Aorta (tissue), 5 donors: ENCODE results near the gene TRERF1. TPM values are rescaled to one million over a fixed set of nuclear protein-coding genes. Genes with fewer than 3 reads are reported as not detected.

Experiments used
- ATAC-seq: fragments of 200-7000 bp; cut with Tn5 transposase; one replicate; pipeline ENCODE4 v1.9.1; 2022; ENCODE audit warnings: moderate library complexity; ENCODE audit not compliant: low FRiP score
- DNase-seq, 2 donors: peaks; one replicate each; pipeline ENCODE4 v3.0.0-alpha.2; 2020
- H3K27ac ChIP-seq, 2 donors: one replicate each; pipeline ENCODE4 v1.5.1; 2013; ENCODE audit warnings: low read length in 2 of 2, mild to moderate bottlenecking in 2 of 2, moderate library complexity in 2 of 2, control low read depth in 1 of 2, inconsistent platforms in 1 of 2, low read depth in 1 of 2
- H3K27me3 ChIP-seq, 2 donors: one replicate each; pipeline ENCODE4 v1.6.1; 2013; ENCODE audit warnings: control low read depth in 1 of 2, low read length in 1 of 2, mild to moderate bottlenecking in 1 of 2, moderate library complexity in 1 of 2; ENCODE audit not compliant: insufficient read depth in 2 of 2, control insufficient read depth in 1 of 2
- H3K36me3 ChIP-seq, 2 donors: one replicate each; pipeline ENCODE4 v1.6.1; 2013; ENCODE audit warnings: control low read depth in 1 of 2, low read length in 1 of 2, mild to moderate bottlenecking in 1 of 2; ENCODE audit not compliant: insufficient read depth in 2 of 2, control insufficient read depth in 1 of 2
- H3K4me1 ChIP-seq, 2 donors: one replicate each; pipeline ENCODE4 v1.6.1; 2013; ENCODE audit warnings: low read length in 2 of 2, control low read depth in 1 of 2, mild to moderate bottlenecking in 1 of 2, moderate library complexity in 1 of 2; ENCODE audit not compliant: insufficient read depth in 2 of 2, control insufficient read depth in 1 of 2
- H3K4me3 ChIP-seq, 2 donors: one replicate each; pipeline ENCODE4 v1.5.1; 2013; ENCODE audit warnings: low read length in 2 of 2, control low read depth in 1 of 2, mild to moderate bottlenecking in 1 of 2
- H3K9me3 ChIP-seq: one replicate; pipeline ENCODE4 v1.6.1; 2013; ENCODE audit warnings: mild to moderate bottlenecking, low read length; ENCODE audit not compliant: control insufficient read depth
- WGBS, 2 donors: extraction: QIAGEN DNeasy Blood & Tissue Kit; methylation state at CpG; one replicate each; pipeline ENCODE4 v1.1.7; 2013; 5-methylcytosine and 5-hydroxymethylcytosine counted together
- intact Hi-C, 2 donors: fragments of 100-400 bp; cut with DNase I; formaldehyde crosslinking; loops; one replicate each; pipeline versions ENCODE4 v1.14.2 to v1.15.0; 2022
- polyA plus RNA-seq, 2 donors: library from polyadenylated mRNA; stranded (reverse); fragments of 200-250 nt; gene quantifications; one replicate each; pipeline ENCODE4 v1.2.3, GENCODE V29; 2013
- total RNA-seq, 2 donors: library from RNA; stranded (reverse); fragmentation: NEBNext Ultra II Directional; extraction: Animal tissue kit (Norgen Biotek cat#: 25700); gene quantifications; one replicate each; pipeline ENCODE4 v1.2.1, GENCODE V29; 2021
- donor health status: healthy with polysubstance abuse.
- donor health status: Bipolar disorder and iron deficiency.
- donor health status: DM: no; HTN: no; CAD: no.
- donor health status: DM: no; HTN: no; CAD: no.
- donor health status: DM: yes; HTN: yes; CAD: no.

TRERF1 gene
- total and polyA plus RNA-seq, 4 donors, result 0.50 to 9.5 (median 2.2) TPM

GRCh38 chr6:42292004-42292740, 159.6 kb downstream of the TRERF1 start:
- DNase-seq, result no peak
- 90 to 92% methylated on average over 9 of the region's 9 CpGs for WGBS, 2 donors
- intact Hi-C loops, result no loop called here
- H3K27me3 ChIP-seq, result no peaks in the 10 kb centered on the region
- no peak overlapping the region for H3K4me3 ChIP-seq
- no peak overlapping the region for H3K27ac ChIP-seq
- H3K36me3 ChIP-seq, result no peaks in the 10 kb centered on the region
- H3K4me1 ChIP-seq, result no peaks in the 10 kb centered on the region
- H3K9me3 ChIP-seq, result no peaks in the 10 kb centered on the region
- ATAC-seq, result no peak

- intact Hi-C loops, result no loop called here
- H3K4me1 ChIP-seq, result no peaks in the 10 kb centered on the region
- 85 to 88% methylated on average over 2 of the region's 2 CpGs for WGBS, 2 donors
Observed at GRCh38 chr6:42287756-42288155, 164.0 kb downstream of the TRERF1 start.

GRCh38 chr6:42281570-42281969, 170.2 kb downstream of the TRERF1 start:
- no peak for DNase-seq

More at GRCh38 chr6:42287756-42288155, 164.0 kb downstream of the TRERF1 start:
- H3K27me3 ChIP-seq, result no peaks in the 10 kb centered on the region
- no peak overlapping the region for H3K27ac ChIP-seq
- peaks cover 0 to 1% of the 10 kb centered on the region in 2 donors for H3K36me3 ChIP-seq
- DNase-seq (no peak), ATAC-seq (no peak)
- no peak overlapping the region for H3K4me3 ChIP-seq
- H3K9me3 ChIP-seq, result no peaks in the 10 kb centered on the region

GRCh38 chr6:42280966-42281533, 170.7 kb downstream of the TRERF1 start:
- Histone ChIP-seq H3K27me3 (no peaks in the 10 kb centered on the region), H3K36me3 (peaks cover 0 to 1% of the 10 kb centered on the region in 2 donors), H3K4me1 (no peaks in the 10 kb centered on the region), H3K27ac (no peak overlapping the region), H3K9me3 (no peaks in the 10 kb centered on the region), H3K4me3 (no peak overlapping the region)
- DNase-seq, result no peak
- intact Hi-C loops, result no loop called here
- 96 to 100% methylated on average over 5 of the region's 5 CpGs for WGBS, 2 donors
- no peak for ATAC-seq

More at GRCh38 chr6:42281570-42281969, 170.2 kb downstream of the TRERF1 start:
- peaks cover 0 to 1% of the 10 kb centered on the region in 2 donors for H3K36me3 ChIP-seq
- intact Hi-C loops, result no loop called here
- no peak overlapping the region for H3K4me3 ChIP-seq
- WGBS, 2 donors, result 77 to 80% methylated on average over 7 of the region's 7 CpGs
- no peak overlapping the region for H3K27ac ChIP-seq
- H3K9me3 ChIP-seq, result no peaks in the 10 kb centered on the region
- no peak for ATAC-seq
- no peaks in the 10 kb centered on the region for H3K4me1 ChIP-seq
- H3K27me3 ChIP-seq, result no peaks in the 10 kb centered on the region

GRCh38 chr6:42279966-42280629, 171.6 kb downstream of the TRERF1 start:
- 17 to 21% methylated on average over 24 of the region's 24 CpGs for WGBS, 2 donors
- no peaks in the 10 kb centered on the region for H3K27me3 ChIP-seq
- DNase-seq (peak in 1 of 2 donors; percentile 63), ATAC-seq (peak; percentile 42)
- H3K36me3 ChIP-seq, result peaks cover 0 to 1% of the 10 kb centered on the region in 2 donors
- no peak overlapping the region for H3K4me3 ChIP-seq
- intact Hi-C loops, result no loop called here
- H3K4me1 ChIP-seq, result no peaks in the 10 kb centered on the region
- no peaks in the 10 kb centered on the region for H3K9me3 ChIP-seq
- no peak overlapping the region for H3K27ac ChIP-seq

GRCh38 chr6:42279144-42279781, 172.5 kb downstream of the TRERF1 start:
- Histone ChIP-seq H3K27ac (no peak overlapping the region), H3K4me1 (no peaks in the 10 kb centered on the region), H3K36me3 (no peaks in the 10 kb centered on the region), H3K9me3 (no peaks in the 10 kb centered on the region), H3K27me3 (no peaks in the 10 kb centered on the region), H3K4me3 (no peak overlapping the region)
- intact Hi-C loops, result no loop called here
- 77 to 86% methylated on average over 9 of the region's 9 CpGs for WGBS, 2 donors
- ATAC-seq (peak; percentile 53), DNase-seq (peak in 1 of 2 donors; percentile 57)

GRCh38 chr6:42278131-42278853, 173.4 kb downstream of the TRERF1 start:
- H3K4me1 ChIP-seq, result no peaks in the 10 kb centered on the region
- DNase-seq (no peak), ATAC-seq (no peak)
- H3K36me3 ChIP-seq, result no peaks in the 10 kb centered on the region
- no peak overlapping the region for H3K27ac ChIP-seq
- intact Hi-C loops, result no loop called here
- H3K27me3 ChIP-seq, result no peaks in the 10 kb centered on the region
- WGBS, 2 donors, result 93 to 94% methylated on average over 7 of the region's 7 CpGs
- no peaks in the 10 kb centered on the region for H3K9me3 ChIP-seq
- H3K4me3 ChIP-seq, result no peak overlapping the region
